ENCODE measurements around the gene PDCD10. TPM values are rescaled to one million over a fixed set of nuclear protein-coding genes. Genes with fewer than 3 reads are reported as not detected.
A peak's percentile ranks its signal among the peaks of the same experiment; 100 is the strongest.

PDCD10 gene
- total RNA-seq, 2 donors from 2014 or later = 51.1 to 55.5 TPM

- Mint-ChIP-seq H3K4me1 (peaks cover 19% of the 10 kb centered on the region), H3K4me3 (no peak overlapping the region), H3K27ac (peak overlapping the region; percentile 71), H3K27me3 (no peaks in the 10 kb centered on the region), H3K36me3 (ENCODE audit: low read depth) (peaks cover 5% of the 10 kb centered on the region)
- ATAC-seq (no peak), DNase-seq (no peak)
- no peaks in the 10 kb centered on the region for H3K9me3 ChIP-seq (ENCODE audit: control insufficient read depth, low read length, poor library complexity, severe bottlenecking)
Measured at GRCh38 chr3:167694121-167694520, 40.6 kb downstream of the PDCD10 start.

GRCh38 chr3:167691366-167691765 lies 43.3 kb downstream of the PDCD10 start:
- no peak overlapping the region for H3K4me3 Mint-ChIP-seq
- ATAC-seq (peak; percentile 96), DNase-seq (no peak)
- peaks cover 9% of the 10 kb centered on the region for H3K36me3 Mint-ChIP-seq (ENCODE audit: low read depth)
- peak overlapping the region; percentile 75 for H3K27ac Mint-ChIP-seq
- no peaks in the 10 kb centered on the region for H3K27me3 Mint-ChIP-seq
- H3K9me3 ChIP-seq (ENCODE audit: control insufficient read depth, low read length, poor library complexity, severe bottlenecking) = no peaks in the 10 kb centered on the region
- peaks cover 19% of the 10 kb centered on the region for H3K4me1 Mint-ChIP-seq

- peak in 1 of 3 donors; percentile 43 for DNase-seq
- peak; percentile 80 for ATAC-seq
- Mint-ChIP-seq H3K27me3 (no peaks in the 10 kb centered on the region), H3K4me3 (no peak overlapping the region), H3K4me1 (peaks cover 8% of the 10 kb centered on the region), H3K27ac (peak overlapping the region; percentile 66), H3K36me3 (ENCODE audit: low read depth) (peaks cover 7% of the 10 kb centered on the region)
- H3K9me3 ChIP-seq (ENCODE audit: control insufficient read depth, low read length, poor library complexity, severe bottlenecking) = no peaks in the 10 kb centered on the region
Measured at GRCh38 chr3:167684388-167684993, 50.2 kb downstream of the PDCD10 start.

- DNase-seq (no peak), ATAC-seq (no peak)
- H3K27me3 Mint-ChIP-seq = no peaks in the 10 kb centered on the region
- peaks cover 3% of the 10 kb centered on the region for H3K9me3 ChIP-seq (ENCODE audit: control insufficient read depth, low read length, poor library complexity, severe bottlenecking)
- H3K36me3 Mint-ChIP-seq (ENCODE audit: low read depth) = peaks cover 8% of the 10 kb centered on the region
- H3K27ac Mint-ChIP-seq = no peak overlapping the region
- no peak overlapping the region for H3K4me3 Mint-ChIP-seq
- peaks cover 1% of the 10 kb centered on the region for H3K4me1 Mint-ChIP-seq
Measured at GRCh38 chr3:167679526-167679925, 55.2 kb downstream of the PDCD10 start.

GRCh38 chr3:167675848-167676247 lies 58.8 kb downstream of the PDCD10 start:
- Mint-ChIP-seq H3K4me3 (no peak overlapping the region), H3K27ac (no peak overlapping the region), H3K36me3 (ENCODE audit: low read depth) (peaks cover 9% of the 10 kb centered on the region), H3K4me1 (no peaks in the 10 kb centered on the region), H3K27me3 (no peaks in the 10 kb centered on the region)
- ATAC-seq (no peak), DNase-seq (no peak)
- H3K9me3 ChIP-seq (ENCODE audit: control insufficient read depth, low read length, poor library complexity, severe bottlenecking) = peaks cover 3% of the 10 kb centered on the region

- H3K9me3 ChIP-seq (ENCODE audit: control insufficient read depth, low read length, poor library complexity, severe bottlenecking) = peaks cover 3% of the 10 kb centered on the region
- Mint-ChIP-seq H3K27ac (no peak overlapping the region), H3K4me1 (no peaks in the 10 kb centered on the region), H3K27me3 (no peaks in the 10 kb centered on the region), H3K36me3 (ENCODE audit: low read depth) (peaks cover 9% of the 10 kb centered on the region), H3K4me3 (no peak overlapping the region)
- no peak for ATAC-seq
- no peak for DNase-seq
Measured at GRCh38 chr3:167673221-167673620, 61.5 kb downstream of the PDCD10 start.

- peaks cover 3% of the 10 kb centered on the region for H3K9me3 ChIP-seq (ENCODE audit: control insufficient read depth, low read length, poor library complexity, severe bottlenecking)
- no peak overlapping the region for H3K4me3 Mint-ChIP-seq
- H3K4me1 Mint-ChIP-seq = no peaks in the 10 kb centered on the region
- DNase-seq = no peak
- ATAC-seq = no peak
- no peak overlapping the region for H3K27ac Mint-ChIP-seq
- peaks cover 9% of the 10 kb centered on the region for H3K36me3 Mint-ChIP-seq (ENCODE audit: low read depth)
- no peaks in the 10 kb centered on the region for H3K27me3 Mint-ChIP-seq
Measured at GRCh38 chr3:167671878-167672427, 62.7 kb downstream of the PDCD10 start.

- no peak for DNase-seq
- H3K9me3 ChIP-seq (ENCODE audit: control insufficient read depth, low read length, poor library complexity, severe bottlenecking) = no peaks in the 10 kb centered on the region
- H3K4me1 Mint-ChIP-seq = no peaks in the 10 kb centered on the region
- ATAC-seq = no peak
- H3K4me3 Mint-ChIP-seq = no peak overlapping the region
- H3K27me3 Mint-ChIP-seq = no peaks in the 10 kb centered on the region
- H3K27ac Mint-ChIP-seq = no peak overlapping the region
- H3K36me3 Mint-ChIP-seq (ENCODE audit: low read depth) = peaks cover 3% of the 10 kb centered on the region
Measured at GRCh38 chr3:167669699-167670098, 65.0 kb downstream of the PDCD10 start.

- H3K27ac Mint-ChIP-seq = no peak overlapping the region
- no peaks in the 10 kb centered on the region for H3K4me1 Mint-ChIP-seq
- no peaks in the 10 kb centered on the region for H3K36me3 Mint-ChIP-seq (ENCODE audit: low read depth)
- no peaks in the 10 kb centered on the region for H3K27me3 Mint-ChIP-seq
- DNase-seq = no peak
- no peaks in the 10 kb centered on the region for H3K9me3 ChIP-seq (ENCODE audit: control insufficient read depth, low read length, poor library complexity, severe bottlenecking)
- ATAC-seq = no peak
- H3K4me3 Mint-ChIP-seq = no peak overlapping the region
Measured at GRCh38 chr3:167668651-167669050, 66.0 kb downstream of the PDCD10 start.

- Mint-ChIP-seq H3K36me3 (ENCODE audit: low read depth) (no peaks in the 10 kb centered on the region), H3K4me1 (no peaks in the 10 kb centered on the region), H3K27ac (no peak overlapping the region), H3K27me3 (no peaks in the 10 kb centered on the region), H3K4me3 (no peak overlapping the region)
- no peaks in the 10 kb centered on the region for H3K9me3 ChIP-seq (ENCODE audit: control insufficient read depth, low read length, poor library complexity, severe bottlenecking)
- ATAC-seq = no peak
- no peak for DNase-seq
Measured at GRCh38 chr3:167666563-167666962, 68.1 kb downstream of the PDCD10 start.

- DNase-seq (no peak), ATAC-seq (no peak)
- Mint-ChIP-seq H3K27me3 (no peaks in the 10 kb centered on the region), H3K27ac (peak overlapping the region; percentile 35), H3K36me3 (ENCODE audit: low read depth) (no peaks in the 10 kb centered on the region), H3K4me3 (no peak overlapping the region), H3K4me1 (no peaks in the 10 kb centered on the region)
- H3K9me3 ChIP-seq (ENCODE audit: control insufficient read depth, low read length, poor library complexity, severe bottlenecking) = no peaks in the 10 kb centered on the region
Measured at GRCh38 chr3:167662919-167663400, 71.7 kb downstream of the PDCD10 start.

- ATAC-seq (no peak), DNase-seq (no peak)
- peaks cover 5% of the 10 kb centered on the region for H3K27me3 Mint-ChIP-seq
- no peak overlapping the region for H3K27ac Mint-ChIP-seq
- H3K4me3 Mint-ChIP-seq = no peak overlapping the region
- peaks cover 5% of the 10 kb centered on the region for H3K4me1 Mint-ChIP-seq
- H3K9me3 ChIP-seq (ENCODE audit: control insufficient read depth, low read length, poor library complexity, severe bottlenecking) = no peaks in the 10 kb centered on the region
- no peaks in the 10 kb centered on the region for H3K36me3 Mint-ChIP-seq (ENCODE audit: low read depth)
Measured at GRCh38 chr3:167657684-167658225, 76.9 kb downstream of the PDCD10 start.

- Mint-ChIP-seq H3K27ac (no peak overlapping the region), H3K4me3 (no peak overlapping the region), H3K27me3 (peaks cover 5% of the 10 kb centered on the region), H3K36me3 (ENCODE audit: low read depth) (no peaks in the 10 kb centered on the region), H3K4me1 (peaks cover 5% of the 10 kb centered on the region)
- H3K9me3 ChIP-seq (ENCODE audit: control insufficient read depth, low read length, poor library complexity, severe bottlenecking) = no peaks in the 10 kb centered on the region
- ATAC-seq (no peak), DNase-seq (no peak)
Measured at GRCh38 chr3:167656821-167657220, 77.9 kb downstream of the PDCD10 start.

- H3K4me1 Mint-ChIP-seq = peaks cover 5% of the 10 kb centered on the region
Measured at GRCh38 chr3:167653760-167654159, 80.9 kb downstream of the PDCD10 start, which contains the start of gene WDR49. Gene WDR49 (minus strand): TSS chr3:167653942. CDS start chr3:167653425, 517 bp downstream.

More at GRCh38 chr3:167653760-167654159, 80.9 kb downstream of the PDCD10 start, which contains the start of gene WDR49:
- Mint-ChIP-seq H3K4me3 (no peak within 1 kb of the TSS), H3K36me3 (ENCODE audit: low read depth) (no peaks in the 10 kb centered on the region), H3K27me3 (peaks cover 5% of the 10 kb centered on the region), H3K27ac (no peak within 1 kb of the TSS)
- H3K9me3 ChIP-seq (ENCODE audit: control insufficient read depth, low read length, poor library complexity, severe bottlenecking) = no peaks in the 10 kb centered on the region
- no peak for DNase-seq
- ATAC-seq = no peak

Measured in T-helper 17 cell (primary cell).